ENCODE data around the gene ATP8B2. TPM values are rescaled to one million over a fixed set of nuclear protein-coding genes. Genes with fewer than 3 reads are reported as not detected.

The ATP8B2 gene
- 16.8 and 20.8 TPM in 2 replicates for total RNA-seq

DNA sequence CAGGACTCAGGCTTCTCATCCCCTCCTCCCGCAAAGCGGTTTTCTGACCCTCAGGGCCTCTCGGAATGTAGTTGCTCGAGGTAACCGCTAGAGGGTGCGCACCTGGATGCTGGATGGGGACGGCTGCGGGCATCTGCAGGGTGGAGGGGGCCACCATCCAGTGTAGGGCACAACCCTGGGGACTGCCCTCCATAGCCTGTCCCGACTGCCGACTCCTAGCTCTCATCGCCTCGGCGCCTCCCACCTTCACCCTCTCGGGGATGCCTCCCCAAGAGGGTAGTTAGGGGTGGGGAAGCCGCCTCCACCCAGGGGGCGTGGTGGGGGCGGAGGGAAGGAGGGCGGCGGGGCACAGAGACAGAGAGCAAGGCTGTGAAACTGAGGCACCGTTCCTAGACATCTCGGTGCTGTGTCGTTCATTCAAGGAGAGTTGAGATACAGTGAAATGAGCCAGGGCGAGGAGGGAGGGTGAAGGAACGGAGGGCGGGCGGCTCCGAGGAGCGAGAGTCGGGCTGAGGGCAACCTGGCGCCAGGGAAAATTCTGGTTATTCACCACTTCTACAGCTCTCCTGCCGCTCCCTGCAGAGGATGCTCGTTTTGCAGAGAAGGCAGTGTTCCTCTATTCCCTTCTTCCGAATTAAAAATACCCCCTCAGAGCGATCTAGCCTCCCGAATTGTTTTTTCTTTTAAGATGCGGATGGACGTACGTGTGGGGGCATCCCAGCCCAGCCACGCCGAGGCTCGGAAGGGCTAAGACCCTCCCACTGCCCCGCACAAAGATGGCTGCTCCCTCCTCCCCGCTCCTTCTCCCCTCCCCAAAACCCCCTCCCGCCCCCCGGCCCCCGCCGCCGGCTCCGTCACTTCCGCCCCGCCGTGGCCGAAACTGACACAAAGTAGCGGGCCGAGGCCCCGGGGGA lies at the start of gene ATP8B2:
Gene ATP8B2, plus strand, starts transcription at position 857 of the 914 bp plus-strand sequence. CDS start 2,617 bp downstream, outside the sequence.

GRCh38 chr1:154320882-154321608 lies 4.3 kb upstream of the ATP8B2 start, which contains the start of gene AQP10:
Gene AQP10, plus strand, starts transcription at chr1:154321093. Its CDS starts 63 bp downstream, at chr1:154321156.

Other genes with a start within 250 kb of the ATP8B2 start
- gene NUP210L, start 170.5 kb upstream of the ATP8B2 start, total RNA-seq = not detected in 2 replicates
- 438 and 559 TPM in 2 replicates for gene TPM3, start 133.4 kb upstream of the ATP8B2 start, total RNA-seq
- gene CFAP141, start 119.2 kb upstream of the ATP8B2 start, total RNA-seq = not detected in 2 replicates
- 49.7 and 66.9 TPM in 2 replicates for gene UBAP2L, start 104.6 kb upstream of the ATP8B2 start, total RNA-seq
- 152 and 174 TPM in 2 replicates for gene HAX1, start 52.9 kb upstream of the ATP8B2 start, total RNA-seq
- 0.08 TPM in 1 of 2 replicates, not detected in the other for gene AQP10, start 4.4 kb upstream of the ATP8B2 start, total RNA-seq
- gene IL6R, start 79.8 kb downstream of the ATP8B2 start, total RNA-seq = 13.1 and 14.9 TPM in 2 replicates
- gene TDRD10, start 176.7 kb downstream of the ATP8B2 start, total RNA-seq = not detected in 2 replicates
- under 0.01 TPM in 1 of 2 replicates, not detected in the other for gene SHE, start 176.9 kb downstream of the ATP8B2 start, total RNA-seq
- 23.7 and 24.7 TPM in 2 replicates for gene UBE2Q1, start 233.1 kb downstream of the ATP8B2 start, total RNA-seq
- under 0.01 and 0.04 TPM in 2 replicates for gene CHRNB2, start 242.3 kb downstream of the ATP8B2 start, total RNA-seq